Nephron (organoid): ENCODE results near the gene CNTN4.

Experiments
- H3K27ac Mint-ChIP-seq, 3 experiments: 2 replicates each; pipeline ENCODE4 v1.8.0; 2020; ENCODE audit warnings: mixed read lengths in 3 of 3, mild to moderate bottlenecking in 2 of 3, moderate library complexity in 1 of 3
- H3K27me3 Mint-ChIP-seq: 2 replicates; pipeline ENCODE4 v1.8.0; 2021; ENCODE audit warnings: low read depth, mild to moderate bottlenecking, moderate library complexity, mixed read lengths
- H3K36me3 Mint-ChIP-seq: 2 replicates; pipeline ENCODE4 v1.8.0; 2020; ENCODE audit warnings: low read depth, mixed read lengths
- H3K4me1 Mint-ChIP-seq: 2 replicates; pipeline ENCODE4 v1.8.0; 2020; ENCODE audit warnings: mixed read lengths
- H3K4me3 Mint-ChIP-seq, 3 experiments: 2 replicates each; pipeline ENCODE4 v1.8.0; 2020; ENCODE audit warnings: mild to moderate bottlenecking in 3 of 3, mixed read lengths in 3 of 3, moderate library complexity in 2 of 3
- H3K9me3 Mint-ChIP-seq: 2 replicates; pipeline ENCODE4 v1.8.0; 2020; ENCODE audit warnings: mixed read lengths
- TF ChIP-seq, protein P1 (sequence below), 3 experiments: fragments of 200-600 bp; sonication (generic); IDR thresholded peaks; one replicate each; pipeline ENCODE4 v1.5.0; 2021; ENCODE audit warnings: antibody characterized with exemption in 3 of 3; ENCODE audit not compliant: unreplicated experiment in 3 of 3

Gene CNTN4

DNA sequence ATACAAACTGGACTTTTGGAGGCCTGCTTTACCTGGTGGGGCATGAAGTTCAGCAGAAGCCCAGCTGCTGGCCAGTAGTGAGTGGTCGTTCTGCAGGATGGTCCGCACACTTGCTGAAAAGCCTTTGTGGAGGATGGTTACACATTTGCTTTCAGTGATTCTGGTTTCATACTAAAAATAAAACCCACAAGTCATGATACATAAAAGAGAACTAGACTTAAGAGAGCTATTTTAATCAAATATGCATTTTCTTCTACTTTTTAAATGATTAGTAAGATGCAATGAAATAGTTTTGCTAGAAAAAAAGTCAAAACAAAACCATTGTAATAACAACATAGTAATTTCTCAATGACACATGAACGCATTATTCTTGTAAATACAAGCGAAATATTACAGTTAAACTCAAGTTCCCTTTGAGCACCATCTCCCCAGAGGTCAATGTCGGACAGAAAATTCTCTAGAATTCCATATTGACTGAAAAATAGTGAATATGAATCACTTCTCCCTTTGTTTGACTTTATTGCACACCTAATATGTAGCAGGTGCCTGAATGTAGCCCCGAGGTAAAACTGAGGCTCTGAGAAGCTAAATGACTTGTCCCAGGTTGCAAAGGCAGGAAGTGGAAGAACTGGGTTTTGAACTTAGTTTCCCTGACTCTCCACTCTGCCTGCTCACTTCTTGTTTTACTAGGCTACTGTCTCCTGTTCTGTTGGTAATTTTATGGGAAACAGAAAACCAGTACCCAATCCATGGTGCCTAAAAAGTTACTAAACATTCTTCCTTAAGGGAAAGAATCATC, 1003.2 kb downstream of the CNTN4 start:
- TF ChIP-seq, protein P1, sequence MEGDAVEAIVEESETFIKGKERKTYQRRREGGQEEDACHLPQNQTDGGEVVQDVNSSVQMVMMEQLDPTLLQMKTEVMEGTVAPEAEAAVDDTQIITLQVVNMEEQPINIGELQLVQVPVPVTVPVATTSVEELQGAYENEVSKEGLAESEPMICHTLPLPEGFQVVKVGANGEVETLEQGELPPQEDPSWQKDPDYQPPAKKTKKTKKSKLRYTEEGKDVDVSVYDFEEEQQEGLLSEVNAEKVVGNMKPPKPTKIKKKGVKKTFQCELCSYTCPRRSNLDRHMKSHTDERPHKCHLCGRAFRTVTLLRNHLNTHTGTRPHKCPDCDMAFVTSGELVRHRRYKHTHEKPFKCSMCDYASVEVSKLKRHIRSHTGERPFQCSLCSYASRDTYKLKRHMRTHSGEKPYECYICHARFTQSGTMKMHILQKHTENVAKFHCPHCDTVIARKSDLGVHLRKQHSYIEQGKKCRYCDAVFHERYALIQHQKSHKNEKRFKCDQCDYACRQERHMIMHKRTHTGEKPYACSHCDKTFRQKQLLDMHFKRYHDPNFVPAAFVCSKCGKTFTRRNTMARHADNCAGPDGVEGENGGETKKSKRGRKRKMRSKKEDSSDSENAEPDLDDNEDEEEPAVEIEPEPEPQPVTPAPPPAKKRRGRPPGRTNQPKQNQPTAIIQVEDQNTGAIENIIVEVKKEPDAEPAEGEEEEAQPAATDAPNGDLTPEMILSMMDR (IDR thresholded peaks at IDR 0.05; ENCODE audit: unreplicated experiment in 3 of 3): no peak
- Mint-ChIP-seq H3K9me3 (no peaks in the 10 kb centered on the region), H3K4me1 (no peaks in the 10 kb centered on the region)

DNA sequence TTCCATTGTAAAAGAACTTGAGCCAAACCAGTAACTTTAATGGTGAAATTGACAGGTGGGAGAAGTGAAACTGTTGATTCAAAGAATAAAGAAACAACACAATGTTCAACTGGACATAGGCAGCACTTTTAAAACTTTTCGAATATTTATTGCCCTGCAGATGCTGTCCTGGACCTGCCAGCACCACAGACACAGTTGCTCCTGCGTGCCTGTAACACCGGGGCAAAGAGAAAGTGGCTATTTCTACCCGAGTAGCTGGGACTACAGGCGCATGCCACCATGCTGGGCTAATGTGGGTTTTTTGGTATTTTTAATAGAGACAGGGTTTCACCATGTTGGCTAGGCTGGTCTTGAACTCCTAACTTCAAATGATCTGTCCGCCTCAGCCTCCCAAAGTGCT, 1004.1 kb downstream of the CNTN4 start:
- no peaks in the 10 kb centered on the region for H3K9me3 Mint-ChIP-seq
- no peaks in the 10 kb centered on the region for H3K36me3 Mint-ChIP-seq
- no peaks in the 10 kb centered on the region for H3K27me3 Mint-ChIP-seq
- no peaks in the 10 kb centered on the region for H3K4me1 Mint-ChIP-seq
- no peak overlapping the region for H3K27ac Mint-ChIP-seq
- no peak overlapping the region for H3K4me3 Mint-ChIP-seq
- TF ChIP-seq, protein P1 (IDR thresholded peaks at IDR 0.05; ENCODE audit: unreplicated experiment in 3 of 3): no peak

More for the DNA sequence above, 1003.2 kb downstream of the CNTN4 start:
- H3K4me3 Mint-ChIP-seq: no peak overlapping the region
- no peak overlapping the region for H3K27ac Mint-ChIP-seq
- no peaks in the 10 kb centered on the region for H3K27me3 Mint-ChIP-seq
- no peaks in the 10 kb centered on the region for H3K36me3 Mint-ChIP-seq

DNA sequence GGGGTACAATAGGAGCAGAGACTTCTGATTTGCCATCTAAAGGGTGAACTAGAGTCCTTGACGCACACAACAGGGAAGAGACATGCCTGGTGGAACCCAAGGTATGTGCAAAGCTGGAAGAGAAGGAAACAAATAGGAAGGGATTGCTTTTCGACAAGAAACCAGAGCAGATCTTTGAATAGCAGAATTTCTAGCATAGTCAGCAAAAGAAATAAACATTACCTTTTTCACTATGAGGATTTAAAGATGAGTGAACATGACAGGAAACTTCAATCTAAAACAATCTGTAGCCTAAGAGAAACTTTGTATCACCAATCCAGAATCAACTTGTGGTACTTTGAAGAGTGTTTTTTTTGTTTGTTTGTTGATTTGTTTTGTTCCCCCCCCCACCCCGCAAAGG, 1006.6 kb downstream of the CNTN4 start:
- H3K27me3 Mint-ChIP-seq: no peaks in the 10 kb centered on the region
- no peaks in the 10 kb centered on the region for H3K9me3 Mint-ChIP-seq
- H3K4me3 Mint-ChIP-seq: no peak overlapping the region
- TF ChIP-seq, protein P1 (IDR thresholded peaks at IDR 0.05; ENCODE audit: unreplicated experiment in 3 of 3): no peak
- H3K27ac Mint-ChIP-seq: no peak overlapping the region
- no peaks in the 10 kb centered on the region for H3K36me3 Mint-ChIP-seq
- H3K4me1 Mint-ChIP-seq: no peaks in the 10 kb centered on the region

DNA sequence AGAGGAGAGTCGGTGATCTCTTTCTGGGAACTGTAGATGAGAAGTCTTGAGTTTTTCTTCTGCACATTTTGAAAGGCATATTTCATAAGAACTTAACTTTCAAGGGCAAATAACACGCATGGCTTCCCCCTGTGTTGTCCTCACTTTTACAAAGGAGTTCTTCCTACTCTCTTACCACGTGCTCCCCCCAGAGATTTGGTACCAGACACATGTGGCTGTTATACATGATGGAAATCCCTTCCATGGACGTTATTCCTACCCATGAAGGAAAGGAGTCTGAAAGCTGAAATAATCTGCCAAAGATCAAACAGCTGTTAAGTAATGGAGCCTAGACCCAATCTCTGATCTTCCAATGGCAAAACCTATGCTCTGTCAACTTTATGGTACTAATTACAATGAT, 1007.1 kb downstream of the CNTN4 start:
- TF ChIP-seq, protein P1 (IDR thresholded peaks at IDR 0.05; ENCODE audit: unreplicated experiment in 3 of 3): no peak
- no peak overlapping the region for H3K27ac Mint-ChIP-seq
- H3K4me3 Mint-ChIP-seq: no peak overlapping the region
- H3K4me1 Mint-ChIP-seq: no peaks in the 10 kb centered on the region
- H3K27me3 Mint-ChIP-seq: no peaks in the 10 kb centered on the region
- H3K9me3 Mint-ChIP-seq: no peaks in the 10 kb centered on the region
- no peaks in the 10 kb centered on the region for H3K36me3 Mint-ChIP-seq

DNA sequence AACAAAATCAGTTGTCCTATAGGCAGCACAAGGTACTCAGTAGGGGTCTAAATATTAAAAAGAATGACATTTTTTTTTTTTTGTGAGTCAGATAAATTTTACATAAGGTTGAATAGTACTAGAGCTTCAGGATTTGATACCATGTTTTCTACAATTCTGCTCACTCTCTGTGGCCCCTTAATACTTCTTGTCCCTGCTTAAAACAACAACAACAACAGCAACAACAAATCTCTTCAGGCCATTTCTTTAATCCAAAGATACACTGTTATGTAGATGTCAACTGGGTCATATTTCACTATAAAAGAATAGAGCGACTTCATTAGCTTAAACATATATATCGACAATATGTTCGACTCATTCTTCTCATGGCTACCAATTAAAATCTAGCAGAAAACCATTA, 1008.5 kb downstream of the CNTN4 start:
- Mint-ChIP-seq H3K4me1 (no peaks in the 10 kb centered on the region), H3K27ac (no peak overlapping the region), H3K36me3 (no peaks in the 10 kb centered on the region), H3K4me3 (no peak overlapping the region), H3K9me3 (no peaks in the 10 kb centered on the region), H3K27me3 (no peaks in the 10 kb centered on the region)
- TF ChIP-seq, protein P1 (IDR thresholded peaks at IDR 0.05; ENCODE audit: unreplicated experiment in 3 of 3): no peak
